Measurements from ENCODE around the gene PNISR. TPM values are rescaled to one million over a fixed set of nuclear protein-coding genes. Genes with fewer than 3 reads are reported as not detected.

PNISR gene, protein sequence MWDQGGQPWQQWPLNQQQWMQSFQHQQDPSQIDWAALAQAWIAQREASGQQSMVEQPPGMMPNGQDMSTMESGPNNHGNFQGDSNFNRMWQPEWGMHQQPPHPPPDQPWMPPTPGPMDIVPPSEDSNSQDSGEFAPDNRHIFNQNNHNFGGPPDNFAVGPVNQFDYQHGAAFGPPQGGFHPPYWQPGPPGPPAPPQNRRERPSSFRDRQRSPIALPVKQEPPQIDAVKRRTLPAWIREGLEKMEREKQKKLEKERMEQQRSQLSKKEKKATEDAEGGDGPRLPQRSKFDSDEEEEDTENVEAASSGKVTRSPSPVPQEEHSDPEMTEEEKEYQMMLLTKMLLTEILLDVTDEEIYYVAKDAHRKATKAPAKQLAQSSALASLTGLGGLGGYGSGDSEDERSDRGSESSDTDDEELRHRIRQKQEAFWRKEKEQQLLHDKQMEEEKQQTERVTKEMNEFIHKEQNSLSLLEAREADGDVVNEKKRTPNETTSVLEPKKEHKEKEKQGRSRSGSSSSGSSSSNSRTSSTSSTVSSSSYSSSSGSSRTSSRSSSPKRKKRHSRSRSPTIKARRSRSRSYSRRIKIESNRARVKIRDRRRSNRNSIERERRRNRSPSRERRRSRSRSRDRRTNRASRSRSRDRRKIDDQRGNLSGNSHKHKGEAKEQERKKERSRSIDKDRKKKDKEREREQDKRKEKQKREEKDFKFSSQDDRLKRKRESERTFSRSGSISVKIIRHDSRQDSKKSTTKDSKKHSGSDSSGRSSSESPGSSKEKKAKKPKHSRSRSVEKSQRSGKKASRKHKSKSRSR
- total RNA-seq = 130 TPM

DNA sequence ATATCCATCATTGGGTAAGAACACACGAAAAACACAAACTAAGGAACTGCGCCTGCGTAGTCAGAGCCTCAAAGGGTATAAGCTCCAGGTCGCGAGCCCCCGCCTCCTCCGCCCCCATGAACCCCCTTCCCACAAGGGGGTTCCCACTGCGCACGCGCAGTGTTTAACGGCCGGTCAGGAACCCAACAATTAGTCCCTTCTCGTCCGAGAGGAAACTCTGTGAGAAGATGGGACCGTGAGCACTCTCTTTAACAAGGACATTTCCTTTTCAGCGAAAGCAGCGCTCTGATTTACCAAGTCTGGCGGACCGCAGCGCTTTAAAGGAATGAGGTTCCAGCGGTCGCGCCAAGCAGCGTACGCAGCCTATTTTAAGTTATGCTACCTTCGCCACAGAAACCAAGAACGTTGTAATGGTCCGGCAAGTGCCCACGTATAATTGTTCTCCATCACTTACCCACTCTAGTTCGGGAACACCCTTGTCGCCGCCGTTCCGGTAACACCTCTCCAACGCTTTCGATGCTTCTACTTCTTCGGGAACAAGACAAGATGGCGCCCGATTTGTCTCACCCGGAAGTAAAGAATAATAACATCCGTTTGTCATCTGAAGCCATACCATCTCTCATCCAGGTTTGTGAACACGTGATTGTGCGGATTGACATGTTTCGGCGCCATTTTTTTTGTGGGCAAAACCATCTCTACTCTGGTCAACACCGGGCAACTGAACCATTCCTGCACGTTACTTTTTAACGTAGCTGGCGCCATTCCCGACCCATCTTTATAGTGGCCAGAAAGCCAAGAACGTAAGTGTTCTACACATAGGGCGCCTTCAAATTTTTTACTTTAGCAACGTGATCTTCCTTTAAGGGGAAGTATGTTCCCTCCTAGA lies at the start of gene PNISR:
PNISR (minus strand) TSS at position 548 of the 886 bp plus-strand sequence. CDS start 10,649 bp downstream, outside the sequence.

DNA sequence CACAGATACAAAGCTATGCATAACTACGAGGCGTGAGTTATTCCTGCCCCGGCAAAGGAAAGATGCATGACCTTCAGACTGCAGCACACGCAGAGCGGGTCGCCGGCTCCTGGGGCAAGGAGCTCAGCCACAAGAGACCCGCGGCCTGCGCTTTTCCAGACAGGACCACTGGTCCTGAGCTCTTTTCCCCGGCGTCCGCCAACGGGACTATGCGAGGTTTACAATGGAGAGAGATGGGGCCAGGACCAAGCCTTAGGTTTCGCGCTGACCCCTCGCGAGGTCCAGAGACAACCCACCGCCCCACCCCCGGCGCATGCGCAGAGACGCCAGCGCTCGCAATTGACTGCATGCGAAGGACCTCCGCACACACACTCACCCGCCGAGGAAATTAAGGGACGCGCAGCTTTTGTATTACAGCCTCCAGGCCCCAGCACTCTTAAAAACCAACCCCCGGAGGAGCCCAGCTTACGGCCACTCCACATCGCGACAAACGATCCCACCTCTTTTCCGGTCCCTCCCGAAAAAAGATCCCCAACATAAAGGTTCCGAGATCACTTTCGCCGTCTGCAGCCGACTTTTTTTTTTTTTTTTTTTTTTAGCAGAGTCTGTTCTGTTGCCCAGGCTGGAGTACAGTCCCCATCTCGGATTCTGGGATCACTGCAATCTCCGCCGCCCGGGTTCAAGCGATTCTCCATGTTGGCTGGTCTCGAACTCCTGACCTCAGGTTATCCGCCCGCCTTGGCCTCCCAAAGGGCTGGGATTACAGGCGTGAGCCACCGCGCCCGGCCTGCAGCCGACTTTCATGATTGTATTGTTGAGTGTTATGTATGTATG lies 31.2 kb downstream of the PNISR start, which contains the start of gene COQ3:
COQ3 (minus strand) TSS at position 498 of the 834 bp plus-strand sequence; CDS start at position 482, 16 bp downstream.

DNA sequence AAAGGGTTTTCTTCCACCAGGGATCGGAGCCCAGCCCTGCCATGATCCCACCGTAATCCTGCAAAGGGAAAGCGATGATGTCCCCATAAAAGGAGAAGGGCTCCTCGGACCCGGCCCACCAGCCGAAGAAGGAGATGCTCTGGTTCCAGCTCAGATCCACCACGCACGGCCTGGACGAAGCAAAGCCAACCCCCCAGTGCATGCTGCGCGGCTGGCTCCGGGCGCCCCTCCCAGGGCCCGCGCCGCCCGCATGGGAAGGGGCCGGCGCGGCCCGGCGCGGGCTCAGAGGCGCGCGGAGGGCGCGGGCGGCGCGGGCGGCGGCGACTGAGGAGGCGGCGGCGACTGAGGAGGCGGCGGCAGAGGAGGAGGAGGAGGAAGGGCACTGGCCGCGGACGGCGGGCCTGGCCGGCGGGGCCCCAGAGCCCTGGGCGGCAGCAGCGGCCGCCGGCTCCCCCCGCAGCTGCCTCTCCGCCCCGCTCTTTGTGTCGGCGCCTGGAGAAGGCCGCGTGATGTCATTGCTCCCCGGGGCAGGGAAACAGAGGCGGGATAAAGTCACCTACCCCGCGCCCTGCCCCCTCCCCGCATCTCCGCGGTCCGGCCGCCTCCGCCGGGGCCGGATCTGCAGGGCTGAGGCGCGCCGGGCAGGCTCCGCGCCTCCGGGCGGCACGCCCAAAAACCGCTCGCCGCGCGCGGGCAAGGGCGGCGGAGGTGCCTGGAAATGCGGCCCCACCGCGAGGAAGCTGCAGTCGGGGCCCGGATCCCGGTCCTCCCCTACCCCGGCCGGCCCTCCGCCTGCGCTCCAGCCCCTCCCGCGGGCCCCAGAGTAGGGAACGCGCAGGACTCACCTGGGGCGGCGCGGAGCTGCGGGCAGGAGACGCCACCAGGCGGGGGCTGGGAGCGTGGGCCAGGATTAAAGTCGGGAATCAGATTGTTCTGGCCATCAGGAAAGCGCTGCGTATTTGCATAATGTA lies 75.7 kb downstream of the PNISR start, which contains the start of gene FAXC:
FAXC (minus strand) TSS at position 504 of the 971 bp plus-strand sequence; CDS start at position 202, 302 bp downstream.

Other genes with a start within 250 kb of the PNISR start
- 44.8 TPM for gene FAXC, start 75.6 kb downstream of the PNISR start, total RNA-seq
- gene COQ3, start 31.1 kb downstream of the PNISR start, total RNA-seq = 9.9 TPM
- gene USP45, start 90.1 kb upstream of the PNISR start, total RNA-seq = 43.8 TPM
- 87.0 TPM for gene CCNC, start 143.4 kb upstream of the PNISR start, total RNA-seq
- gene PRDM13, start 181.5 kb upstream of the PNISR start, total RNA-seq = 0.46 TPM